Lung (tissue), 12 donors: ENCODE measurements around the gene LCN1. TPM values are rescaled to one million over a fixed set of nuclear protein-coding genes. Genes with fewer than 3 reads are reported as not detected.

ENCODE experiments used
- ATAC-seq: fragments of 200-7000 bp; cut with Tn5 transposase; one replicate; pipeline ENCODE4 v1.9.1; 2020; ENCODE audit warnings: moderate number of reproducible peaks; ENCODE audit not compliant: insufficient read depth, low FRiP score
- DNase-seq, 3 donors: peaks; one replicate each; pipeline ENCODE4 v3.0.0-alpha.2; 2013 to 2017
- H3K27ac ChIP-seq, 2 donors: one replicate each; pipeline ENCODE4 v1.5.1; 2013; ENCODE audit warnings: mild to moderate bottlenecking in 2 of 2, moderate library complexity in 2 of 2, control low read depth in 1 of 2, inconsistent platforms in 1 of 2, low read depth in 1 of 2, low read length in 1 of 2
- H3K27me3 ChIP-seq, 3 donors: one replicate each; pipeline ENCODE4 v1.5.1; 2013; ENCODE audit warnings: low read length in 2 of 3; ENCODE audit not compliant: control insufficient read depth in 3 of 3, insufficient read depth in 3 of 3
- H3K36me3 ChIP-seq, 4 donors: one replicate each; pipeline ENCODE4 v1.5.1; 2013; ENCODE audit warnings: low read length in 4 of 4, mild to moderate bottlenecking in 1 of 4, moderate library complexity in 1 of 4; ENCODE audit not compliant: control insufficient read depth in 4 of 4, insufficient read depth in 4 of 4
- H3K4me1 ChIP-seq, 5 donors: one replicate each; pipeline ENCODE4 v1.5.1; 2013; ENCODE audit warnings: low read length in 5 of 5, mild to moderate bottlenecking in 2 of 5, moderate library complexity in 1 of 5; ENCODE audit not compliant: control insufficient read depth in 5 of 5, insufficient read depth in 5 of 5
- H3K4me3 ChIP-seq: one replicate; pipeline ENCODE4 v1.5.1; 2013; ENCODE audit warnings: mild to moderate bottlenecking, control low read depth, moderate library complexity
- H3K9ac ChIP-seq, 2 donors: one replicate each; pipeline ENCODE4 v1.5.1; 2013; ENCODE audit warnings: low read length in 2 of 2, control low read depth in 1 of 2; ENCODE audit not compliant: insufficient read depth in 1 of 2
- H3K9me3 ChIP-seq, 4 donors: one replicate each; pipeline ENCODE4 v1.5.1; 2013; ENCODE audit warnings: low read length in 3 of 4, mild to moderate bottlenecking in 1 of 4, moderate library complexity in 1 of 4; ENCODE audit not compliant: control insufficient read depth in 4 of 4, insufficient read depth in 3 of 4
- CTCF ChIP-seq: IDR thresholded peaks from 2 replicates; pipeline ENCODE4 v1.5.1; 2012; ENCODE audit warnings: mild to moderate bottlenecking; ENCODE audit errors: control extremely low read depth, extremely low read depth
- WGBS, 2 donors: extraction: QIAGEN DNeasy Blood & Tissue Kit; methylation state at CpG; one replicate each; pipeline ENCODE4 v1.1.7; 2013; 5-methylcytosine and 5-hydroxymethylcytosine counted together
- polyA plus RNA-seq, 2 donors: library from polyadenylated mRNA; stranded (reverse); fragments of 200-250 nt; gene quantifications; one replicate each; pipeline ENCODE4 v1.2.1, GENCODE V29; 2013
- total RNA-seq, 2 donors: library from RNA; depleted of rRNA in 1 of 2; stranded (reverse); fragments of >200 nt in 1 of 2; gene quantifications; one replicate each; pipeline ENCODE4 v1.2.1, GENCODE V29; 2014 to 2021
- donor health status: control.
- donor health status: control.
- donor health status: Bipolar disorder and iron deficiency.
- donor health status: healthy.
- donor health status: DM: yes; HTN: yes; CAD: no.

Gene LCN1
- total and polyA plus RNA-seq, 4 donors = not detected

GRCh38 chr9:135502873-135503321, 18.3 kb upstream of the LCN1 start:
- H3K27me3 ChIP-seq = no peaks in the 10 kb centered on the region
- peaks cover 3 to 21% (median 8%) of the 10 kb centered on the region in 5 donors for H3K4me1 ChIP-seq
- ATAC-seq (no peak), DNase-seq (peak in 1 of 3 donors; percentile 9)
- H3K9ac ChIP-seq = no peak overlapping the region
- 88 to 96% methylated on average over 16 of the region's 16 CpGs for WGBS, 2 donors
- no peaks in the 10 kb centered on the region for H3K9me3 ChIP-seq
- no peak overlapping the region for H3K27ac ChIP-seq
- no peak for TF ChIP-seq CTCF
- H3K4me3 ChIP-seq = no peak overlapping the region
- H3K36me3 ChIP-seq = peaks cover 0 to 32% (median 11%) of the 10 kb centered on the region in 4 donors

- Histone ChIP-seq H3K4me1 (peaks cover 3 to 21% (median 8%) of the 10 kb centered on the region in 5 donors), H3K27ac (no peak overlapping the region), H3K27me3 (no peaks in the 10 kb centered on the region), H3K36me3 (peaks cover 0 to 32% (median 11%) of the 10 kb centered on the region in 4 donors), H3K9me3 (peaks cover 0 to 3% (median 0%) of the 10 kb centered on the region in 4 donors), H3K4me3 (no peak overlapping the region), H3K9ac (no peak overlapping the region)
- TF ChIP-seq CTCF = no peak
- ATAC-seq (no peak), DNase-seq (peak in 1 of 3 donors; percentile 8)
- WGBS, 2 donors = 93 to 96% methylated on average over 41 of the region's 41 CpGs
Measured at GRCh38 chr9:135503371-135504261, 17.6 kb upstream of the LCN1 start.

- Histone ChIP-seq H3K36me3 (peaks cover 0 to 32% (median 11%) of the 10 kb centered on the region in 4 donors), H3K9ac (no peak overlapping the region), H3K27me3 (no peaks in the 10 kb centered on the region), H3K4me3 (no peak overlapping the region), H3K27ac (no peak overlapping the region), H3K9me3 (peaks cover 0 to 6% (median under 1%) of the 10 kb centered on the region in 4 donors), H3K4me1 (peaks cover 3 to 17% (median 8%) of the 10 kb centered on the region in 5 donors)
- DNase-seq (peak; percentile 37 to 53 (median 39)), ATAC-seq (no peak)
- TF ChIP-seq CTCF = peak; percentile 34
- 70 to 73% methylated on average over 21 of the region's 21 CpGs for WGBS, 2 donors
Measured at GRCh38 chr9:135504262-135505243, 16.7 kb upstream of the LCN1 start.
